Astrocyte (in vitro differentiated cells and primary cell): ENCODE data around the gene BUB1B.

Experiments
- EZH2 ChIP-seq: IDR thresholded peaks from 2 replicates; pipeline ENCODE4 v1.6.1; 2012; ENCODE audit warnings: mild to moderate bottlenecking, low read length, inconsistent platforms; ENCODE audit not compliant: insufficient read depth
- TF ChIP-seq, protein P1 (sequence below): IDR thresholded peaks from 2 replicates; pipeline ENCODE4 v1.5.1; 2011; ENCODE audit warnings: low read depth, mild to moderate bottlenecking, inconsistent platforms, low read length, moderate library complexity; ENCODE audit not compliant: insufficient read depth

DNA sequence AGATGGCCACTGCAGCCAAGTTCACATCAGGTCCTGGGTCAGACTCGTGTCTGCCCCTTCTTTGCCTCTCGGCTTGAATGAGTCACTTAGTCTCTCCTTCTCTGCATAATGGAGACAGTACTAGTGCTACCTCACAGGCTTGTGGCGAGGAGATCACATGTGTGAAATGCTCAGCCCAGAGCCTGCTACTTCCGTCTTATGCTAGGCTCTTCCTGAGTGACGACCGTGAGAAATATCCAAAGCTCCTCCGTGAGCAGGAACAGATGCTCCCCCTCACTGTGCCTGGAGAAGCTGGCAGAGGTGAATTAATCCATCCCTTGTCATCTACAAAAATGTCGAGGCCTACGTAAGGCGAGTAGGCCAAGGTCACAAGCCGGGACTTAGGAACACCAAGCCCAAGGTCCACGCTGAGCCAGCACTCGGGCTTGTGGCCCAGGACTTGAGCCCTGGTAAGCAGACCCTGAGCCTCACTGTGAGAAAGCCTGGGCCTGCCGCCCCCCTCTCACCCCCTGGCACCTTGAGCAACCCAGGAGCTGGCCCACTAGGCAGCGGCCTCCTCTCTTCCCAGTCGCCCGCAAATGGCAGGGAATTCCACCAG lies 95.9 kb downstream of the BUB1B start:
- TF ChIP-seq EZH2, result no peak
- TF ChIP-seq, protein P1, sequence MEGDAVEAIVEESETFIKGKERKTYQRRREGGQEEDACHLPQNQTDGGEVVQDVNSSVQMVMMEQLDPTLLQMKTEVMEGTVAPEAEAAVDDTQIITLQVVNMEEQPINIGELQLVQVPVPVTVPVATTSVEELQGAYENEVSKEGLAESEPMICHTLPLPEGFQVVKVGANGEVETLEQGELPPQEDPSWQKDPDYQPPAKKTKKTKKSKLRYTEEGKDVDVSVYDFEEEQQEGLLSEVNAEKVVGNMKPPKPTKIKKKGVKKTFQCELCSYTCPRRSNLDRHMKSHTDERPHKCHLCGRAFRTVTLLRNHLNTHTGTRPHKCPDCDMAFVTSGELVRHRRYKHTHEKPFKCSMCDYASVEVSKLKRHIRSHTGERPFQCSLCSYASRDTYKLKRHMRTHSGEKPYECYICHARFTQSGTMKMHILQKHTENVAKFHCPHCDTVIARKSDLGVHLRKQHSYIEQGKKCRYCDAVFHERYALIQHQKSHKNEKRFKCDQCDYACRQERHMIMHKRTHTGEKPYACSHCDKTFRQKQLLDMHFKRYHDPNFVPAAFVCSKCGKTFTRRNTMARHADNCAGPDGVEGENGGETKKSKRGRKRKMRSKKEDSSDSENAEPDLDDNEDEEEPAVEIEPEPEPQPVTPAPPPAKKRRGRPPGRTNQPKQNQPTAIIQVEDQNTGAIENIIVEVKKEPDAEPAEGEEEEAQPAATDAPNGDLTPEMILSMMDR, result no peak
